KG1 (cell line): ENCODE data around the gene SEMA4C.
"Not testable (repeated sequence)": the region's sequence is repeated elsewhere in the genome, so short reads cannot be mapped to it uniquely, and the experiment has no call there.

ENCODE experiments used
- DNase-seq: peaks from one replicate; lab custom pipeline; 2025; lab: John Stamatoyannopoulos, UW

SEMA4C gene

GRCh38 chr2:96897491-96898134, 27.7 kb upstream of the SEMA4C start:
- DNase-seq: no peak

- no peak for DNase-seq
These were observed 26.1 kb upstream of the SEMA4C start for GRCh38 chr2:96895746-96896651.

GRCh38 chr2:96895032-96895745, 25.3 kb upstream of the SEMA4C start:
- DNase-seq: no peak

GRCh38 chr2:96894151-96894531, 24.3 kb upstream of the SEMA4C start:
- no peak for DNase-seq

- no peak for DNase-seq
These were observed 23.6 kb upstream of the SEMA4C start for GRCh38 chr2:96893289-96894150.

- no peak for DNase-seq
These were observed 21.9 kb upstream of the SEMA4C start for GRCh38 chr2:96891591-96892333.

GRCh38 chr2:96890726-96891385, 21.0 kb upstream of the SEMA4C start:
- no peak for DNase-seq

- DNase-seq: no peak
These were observed 20.4 kb upstream of the SEMA4C start for GRCh38 chr2:96890252-96890651.

GRCh38 chr2:96889502-96889901, 19.6 kb upstream of the SEMA4C start:
- not testable (repeated sequence) for DNase-seq

- DNase-seq: no peak
These were observed 18.5 kb upstream of the SEMA4C start for GRCh38 chr2:96888072-96889011.

- DNase-seq: no peak
These were observed 17.7 kb upstream of the SEMA4C start for GRCh38 chr2:96887493-96888012.

- DNase-seq: no peak
These were observed 15.8 kb upstream of the SEMA4C start for GRCh38 chr2:96885432-96886347.

GRCh38 chr2:96884299-96885094, 14.6 kb upstream of the SEMA4C start:
- no peak for DNase-seq

- no peak for DNase-seq
These were observed 13.4 kb upstream of the SEMA4C start for GRCh38 chr2:96883306-96883705.

GRCh38 chr2:96882906-96883305, 13.0 kb upstream of the SEMA4C start:
- no peak for DNase-seq

GRCh38 chr2:96882230-96882629, 12.3 kb upstream of the SEMA4C start:
- no peak for DNase-seq
